WTC11 (cell line): Measurements from ENCODE around the gene FBXO42. TPM values are rescaled to one million over a fixed set of nuclear protein-coding genes. Genes with fewer than 3 reads are reported as not detected.

Experiments used
- ATAC-seq: fragments of 200-7000 bp; cut with Tn5 transposase; 2 replicates; pipeline ENCODE4 v1.10.0; 2021; ENCODE audit warnings: mild to moderate bottlenecking, moderate library complexity
- CTCF ChIA-PET: fragments of 300-600 bp; sonication (Branson Sonifier 250); formaldehyde crosslinking; loops from one replicate; lab custom pipeline; 2021; ENCODE audit warnings: antibody characterized with exemption; lab: Charles Lee
- POLR2A ChIA-PET: fragments of 350-600 bp; sonication (Branson Sonifier 250); formaldehyde crosslinking; loops from one replicate; lab custom pipeline; 2021; ENCODE audit warnings: antibody characterized with exemption; lab: Charles Lee
- DNase-seq: peaks from one replicate; pipeline ENCODE4 v3.0.0; 2021; ENCODE audit warnings: low spot score
- H3K27ac Mint-ChIP-seq: 2 replicates; pipeline ENCODE4 v1.8.0; 2021; ENCODE audit warnings: mixed read lengths
- H3K27me3 Mint-ChIP-seq: 2 replicates; pipeline ENCODE4 v1.8.0; 2021; ENCODE audit warnings: low read depth, mild to moderate bottlenecking, moderate library complexity, mixed read lengths
- H3K36me3 Mint-ChIP-seq: 2 replicates; pipeline ENCODE4 v1.8.0; 2021; ENCODE audit warnings: mixed read lengths
- H3K4me1 Mint-ChIP-seq: 2 replicates; pipeline ENCODE4 v1.8.0; 2022; ENCODE audit warnings: mixed read lengths
- H3K4me3 Mint-ChIP-seq: 2 replicates; pipeline ENCODE4 v1.8.0; 2021; ENCODE audit warnings: mild to moderate bottlenecking, moderate library complexity, mixed read lengths
- H3K9me3 Mint-ChIP-seq: 2 replicates; pipeline ENCODE4 v1.8.0; 2021; ENCODE audit warnings: mixed read lengths
- AR ChIP-seq: fragments of 250-450 bp; sonication (Bioruptor Pico); IDR thresholded peaks from 2 replicates; pipeline ENCODE4 v1.9.0; 2021; ENCODE audit warnings: mild to moderate bottlenecking
- ATF1 ChIP-seq: sonication (generic); formaldehyde crosslinking; IDR thresholded peaks from 2 replicates; pipeline ENCODE4 v1.8.1; 2023; ENCODE audit warnings: mild to moderate bottlenecking, moderate library complexity, missing genetic modification reagents
- ATF6 ChIP-seq: sonication (generic); formaldehyde crosslinking; IDR thresholded peaks from 2 replicates; pipeline ENCODE4 v1.8.1; 2023; ENCODE audit warnings: mild to moderate bottlenecking, missing genetic modification reagents
- CBFB ChIP-seq: sonication (generic); formaldehyde crosslinking; IDR thresholded peaks from 2 replicates; pipeline ENCODE4 v1.8.1; 2022; ENCODE audit warnings: mild to moderate bottlenecking, low read depth, missing genetic modification reagents
- CDX4 ChIP-seq: fragments of 250-450 bp; sonication (Bioruptor Pico); IDR thresholded peaks from 2 replicates; pipeline ENCODE4 v1.9.0; 2021; ENCODE audit warnings: moderate library complexity, mild to moderate bottlenecking, inconsistent platforms, borderline replicate concordance
- CREB1 ChIP-seq: sonication (generic); formaldehyde crosslinking; IDR thresholded peaks from 2 replicates; pipeline ENCODE4 v1.8.0; 2023; ENCODE audit warnings: mild to moderate bottlenecking, missing genetic modification reagents
- EMX1 ChIP-seq: fragments of 250-450 bp; sonication (Bioruptor Pico); IDR thresholded peaks from 2 replicates; pipeline ENCODE4 v1.8.0; 2021; ENCODE audit warnings: mild to moderate bottlenecking
- ETV6 ChIP-seq: sonication (generic); formaldehyde crosslinking; IDR thresholded peaks from 2 replicates; pipeline ENCODE4 v1.8.1; 2022; ENCODE audit warnings: mild to moderate bottlenecking, missing genetic modification reagents
- HMGA2 ChIP-seq: fragments of 250-450 bp; sonication (Bioruptor Pico); IDR thresholded peaks from 2 replicates; pipeline ENCODE4 v1.4.0; 2021; ENCODE audit warnings: mild to moderate bottlenecking, moderate library complexity
- IRF1 ChIP-seq: sonication (generic); formaldehyde crosslinking; IDR thresholded peaks from 2 replicates; pipeline ENCODE4 v1.8.0; 2023; ENCODE audit warnings: missing genetic modification reagents
- IRF2 ChIP-seq: sonication (generic); formaldehyde crosslinking; IDR thresholded peaks from 2 replicates; pipeline ENCODE4 v1.8.0; 2022; ENCODE audit warnings: low read depth, missing genetic modification reagents, borderline replicate concordance
- JUN ChIP-seq: sonication (generic); formaldehyde crosslinking; IDR thresholded peaks from 2 replicates; pipeline ENCODE4 v1.8.0; 2023; ENCODE audit warnings: mild to moderate bottlenecking, missing genetic modification reagents
- KAT7 ChIP-seq: sonication (generic); formaldehyde crosslinking; IDR thresholded peaks from 2 replicates; pipeline ENCODE4 v1.8.1; 2023; ENCODE audit warnings: missing genetic modification reagents, mild to moderate bottlenecking, borderline replicate concordance
- MAX ChIP-seq: sonication (generic); formaldehyde crosslinking; IDR thresholded peaks from 2 replicates; pipeline ENCODE4 v1.8.0; 2022; ENCODE audit warnings: mild to moderate bottlenecking, missing genetic modification reagents
- NFE2L1 ChIP-seq: sonication (generic); formaldehyde crosslinking; IDR thresholded peaks from 2 replicates; pipeline ENCODE4 v1.8.1; 2023; ENCODE audit warnings: missing genetic modification reagents
- NR2C2 ChIP-seq: sonication (generic); formaldehyde crosslinking; IDR thresholded peaks from 2 replicates; pipeline ENCODE4 v1.8.0; 2022; ENCODE audit warnings: mild to moderate bottlenecking, missing genetic modification reagents
- PREB ChIP-seq: sonication (generic); formaldehyde crosslinking; IDR thresholded peaks from 2 replicates; pipeline ENCODE4 v1.8.1; 2022; ENCODE audit warnings: mild to moderate bottlenecking, missing genetic modification reagents, moderate library complexity, borderline replicate concordance
- PRRX2 ChIP-seq: fragments of 250-450 bp; sonication (Bioruptor Pico); IDR thresholded peaks from 2 replicates; pipeline ENCODE4 v1.8.0; 2021; ENCODE audit warnings: mild to moderate bottlenecking
- RORB ChIP-seq: fragments of 250-450 bp; sonication (Bioruptor Pico); IDR thresholded peaks from 2 replicates; pipeline ENCODE4 v1.9.0; 2021; ENCODE audit warnings: mild to moderate bottlenecking
- SMAD3 ChIP-seq: sonication (generic); formaldehyde crosslinking; IDR thresholded peaks from 2 replicates; pipeline ENCODE4 v1.8.0; 2022; ENCODE audit warnings: missing genetic modification reagents, mild to moderate bottlenecking, borderline replicate concordance
- SMAD4 ChIP-seq: sonication (generic); formaldehyde crosslinking; IDR thresholded peaks from 2 replicates; pipeline ENCODE4 v1.8.0; 2022; ENCODE audit warnings: mild to moderate bottlenecking, missing genetic modification reagents
- TEAD1 ChIP-seq: sonication (generic); formaldehyde crosslinking; IDR thresholded peaks from 2 replicates; pipeline ENCODE4 v1.8.0; 2022; ENCODE audit warnings: mild to moderate bottlenecking, missing genetic modification reagents
- ZBTB21 ChIP-seq: sonication (generic); formaldehyde crosslinking; IDR thresholded peaks from 2 replicates; pipeline ENCODE4 v1.8.1; 2023; ENCODE audit warnings: mild to moderate bottlenecking, missing genetic modification reagents, borderline replicate concordance
- ZMAT4 ChIP-seq: fragments of 250-450 bp; sonication (Bioruptor Pico); IDR thresholded peaks from 2 replicates; pipeline ENCODE4 v1.9.0; 2021; ENCODE audit warnings: mild to moderate bottlenecking
- ZNF396 ChIP-seq: fragments of 250-450 bp; sonication (Bioruptor Pico); IDR thresholded peaks from 2 replicates; pipeline ENCODE4 v1.8.0; 2021; ENCODE audit warnings: mild to moderate bottlenecking, moderate library complexity, borderline replicate concordance
- ZSCAN18 ChIP-seq: fragments of 250-450 bp; sonication (Bioruptor Pico); IDR thresholded peaks from 2 replicates; pipeline ENCODE4 v2.1.2; 2022; ENCODE audit warnings: mild to moderate bottlenecking, moderate library complexity
- total RNA-seq: library from RNA; stranded (reverse); gene quantifications from 3 replicates; pipeline ENCODE4 v1.2.3, GENCODE V29; 2021

The FBXO42 gene
- total RNA-seq, 1 experiment from 2014 or later: 17.5 TPM

- no peak for TF ChIP-seq TEAD1 (CRISPR knock-in tag)
- TF ChIP-seq ZSCAN18: no peak
- no peak for TF ChIP-seq CREB1 (CRISPR knock-in tag)
- TF ChIP-seq KAT7 (CRISPR knock-in tag): no peak
- no peak for TF ChIP-seq PRRX2
- no peak for TF ChIP-seq EMX1 (CRISPR knock-in tag)
- no peak for TF ChIP-seq RORB (CRISPR knock-in tag)
- no peak for TF ChIP-seq ETV6 (CRISPR knock-in tag)
- no peak for TF ChIP-seq NFE2L1 (CRISPR knock-in tag)
- TF ChIP-seq CDX4: no peak
- TF ChIP-seq SMAD3 (CRISPR knock-in tag): no peak
- TF ChIP-seq ATF1 (CRISPR knock-in tag): no peak
- TF ChIP-seq MAX: no peak
- no peak for TF ChIP-seq IRF1 (CRISPR knock-in tag)
- no peak for TF ChIP-seq ZBTB21 (CRISPR knock-in tag)
- no peaks in the 10 kb centered on the region for H3K9me3 Mint-ChIP-seq
- H3K4me1 Mint-ChIP-seq: peaks cover 1% of the 10 kb centered on the region
- DNase-seq (no peak), ATAC-seq (no peak)
- ChIA-PET POLR2A (no interaction called here), CTCF (no interaction called here)
- H3K27ac Mint-ChIP-seq: no peak overlapping the region
- H3K36me3 Mint-ChIP-seq: peaks cover 20% of the 10 kb centered on the region
- no peaks in the 10 kb centered on the region for H3K27me3 Mint-ChIP-seq
- H3K4me3 Mint-ChIP-seq: no peak overlapping the region
Measured at GRCh38 chr1:16252912-16253311, 99.4 kb downstream of the FBXO42 start.

GRCh38 chr1:16251381-16251780 lies 100.9 kb downstream of the FBXO42 start:
- POLR2A ChIA-PET: no interaction called here
- H3K27me3 Mint-ChIP-seq: no peaks in the 10 kb centered on the region
- H3K4me3 Mint-ChIP-seq: no peak overlapping the region
- H3K27ac Mint-ChIP-seq: no peak overlapping the region
- CTCF ChIA-PET: no interaction called here
- H3K4me1 Mint-ChIP-seq: no peaks in the 10 kb centered on the region
- DNase-seq (no peak), ATAC-seq (no peak)
- H3K36me3 Mint-ChIP-seq: peaks cover 22% of the 10 kb centered on the region
- no peaks in the 10 kb centered on the region for H3K9me3 Mint-ChIP-seq
- TF ChIP-seq KAT7 (CRISPR knock-in tag): no peak
- TF ChIP-seq NR2C2 (CRISPR knock-in tag): no peak
- no peak for TF ChIP-seq PREB (CRISPR knock-in tag)
- no peak for TF ChIP-seq ATF1 (CRISPR knock-in tag)
- TF ChIP-seq ZNF396 (CRISPR knock-in tag): no peak
- no peak for TF ChIP-seq HMGA2
- TF ChIP-seq PRRX2: no peak
- no peak for TF ChIP-seq IRF2
- TF ChIP-seq CBFB: no peak
- no peak for TF ChIP-seq JUN
- no peak for TF ChIP-seq SMAD4
- no peak for TF ChIP-seq AR (CRISPR knock-in tag)
- TF ChIP-seq ATF6: no peak
- no peak for TF ChIP-seq ZMAT4
